SK-N-SH treated with all-trans-retinoic acid at 6 μM for 48 hours (cell line): ENCODE results near the gene ITGA8.

ENCODE experiments used
- ARNTL ChIP-seq: fragments of 450-650 bp; formaldehyde crosslinking; IDR thresholded peaks from 2 replicates; pipeline ENCODE4 v1.5.0; 2020; ENCODE audit warnings: low read depth, mild to moderate bottlenecking, moderate library complexity, borderline replicate concordance
- BACH2 ChIP-seq: fragments of 250-450 bp; sonication (Bioruptor Pico); IDR thresholded peaks from 2 replicates; pipeline ENCODE4 v1.9.0; 2021; ENCODE audit warnings: mild to moderate bottlenecking, borderline replicate concordance
- CREB5 ChIP-seq: fragments of 250-450 bp; sonication (Bioruptor Pico); IDR thresholded peaks from 2 replicates; pipeline ENCODE4 v1.5.1; 2020; ENCODE audit warnings: low read depth, mild to moderate bottlenecking, moderate library complexity
- CSDC2 ChIP-seq: fragments of 250-450 bp; sonication (Bioruptor Pico); IDR thresholded peaks from 2 replicates; pipeline ENCODE4 v1.5.0; 2020; ENCODE audit warnings: mild to moderate bottlenecking, moderate library complexity
- ESRRG ChIP-seq: fragments of 250-450 bp; sonication (Bioruptor Pico); IDR thresholded peaks from 2 replicates; pipeline ENCODE4 v1.6.1; 2021; ENCODE audit warnings: mild to moderate bottlenecking
- PATZ1 ChIP-seq: fragments of 250-450 bp; sonication (Bioruptor Pico); IDR thresholded peaks from 2 replicates; pipeline ENCODE4 v1.8.0; 2020; ENCODE audit warnings: mild to moderate bottlenecking, moderate library complexity, borderline replicate concordance
- POU6F1 ChIP-seq: fragments of 250-450 bp; sonication (Bioruptor Pico); IDR thresholded peaks from 2 replicates; pipeline ENCODE4 v1.8.0; 2021; ENCODE audit warnings: low read depth, mild to moderate bottlenecking, moderate library complexity, borderline replicate concordance
- TCF4 ChIP-seq: fragments of 250-450 bp; sonication (Bioruptor Pico); IDR thresholded peaks from 2 replicates; pipeline ENCODE4 v1.8.0; 2021; ENCODE audit warnings: mild to moderate bottlenecking, moderate library complexity, borderline replicate concordance
- TSHZ2 ChIP-seq: fragments of 250-450 bp; sonication (Bioruptor Pico); IDR thresholded peaks from 2 replicates; pipeline ENCODE4 v1.5.0; 2020; ENCODE audit warnings: mild to moderate bottlenecking, moderate library complexity
- ZC3H10 ChIP-seq: fragments of 250-450 bp; sonication (Bioruptor Pico); IDR thresholded peaks from 2 replicates; pipeline ENCODE4 v1.5.1; 2021; ENCODE audit warnings: mild to moderate bottlenecking, moderate library complexity
- ZFP3 ChIP-seq: fragments of 250-450 bp; sonication (Bioruptor Pico); IDR thresholded peaks from 2 replicates; pipeline ENCODE4 v1.5.0; 2020; ENCODE audit warnings: mild to moderate bottlenecking, moderate library complexity
- ZFP30 ChIP-seq: fragments of 450-650 bp; formaldehyde crosslinking; IDR thresholded peaks from 2 replicates; pipeline ENCODE4 v1.5.0; 2022; ENCODE audit warnings: mild to moderate bottlenecking, moderate library complexity
- ZNF565 ChIP-seq: fragments of 450-650 bp; formaldehyde crosslinking; conservative IDR thresholded peaks from 2 replicates; pipeline ENCODE4 v1.5.0; 2020; ENCODE audit warnings: low read depth, mild to moderate bottlenecking, moderate library complexity
- ZNF8 ChIP-seq: fragments of 450-650 bp; formaldehyde crosslinking; IDR thresholded peaks from 2 replicates; pipeline ENCODE4 v1.5.0; 2020; ENCODE audit warnings: mild to moderate bottlenecking, moderate library complexity

GRCh38 chr10:15743443-15743842, 23.7 kb upstream of the ITGA8 start:
- TF ChIP-seq POU6F1 (CRISPR knock-in tag) (no peak), ZFP30 (CRISPR knock-in tag) (no peak), ZC3H10 (no peak), ZFP3 (CRISPR knock-in tag) (no peak), TSHZ2 (CRISPR knock-in tag) (no peak), ZNF565 (CRISPR knock-in tag) (no peak), BACH2 (CRISPR knock-in tag) (no peak), PATZ1 (CRISPR knock-in tag) (no peak), ZNF8 (no peak), ESRRG (CRISPR knock-in tag) (no peak), TCF4 (CRISPR knock-in tag) (no peak), CSDC2 (CRISPR knock-in tag) (no peak), ARNTL (no peak), CREB5 (CRISPR knock-in tag) (no peak)
